ENCODE data around the gene KCNH1.
"Not testable (repeated sequence)": the region's sequence is repeated elsewhere in the genome, so short reads cannot be mapped to it uniquely, and the experiment has no call there.

Gene KCNH1

GRCh38 chr1:210995931-210996330, 138.0 kb downstream of the KCNH1 start:
- not testable (repeated sequence) for DNase-seq

- no peak for DNase-seq
These were observed 141.1 kb downstream of the KCNH1 start for GRCh38 chr1:210992837-210993236.

- DNase-seq: no peak
These were observed 144.0 kb downstream of the KCNH1 start for GRCh38 chr1:210989905-210990304.

GRCh38 chr1:210981490-210981889, 152.5 kb downstream of the KCNH1 start:
- DNase-seq: no peak

DNA sequence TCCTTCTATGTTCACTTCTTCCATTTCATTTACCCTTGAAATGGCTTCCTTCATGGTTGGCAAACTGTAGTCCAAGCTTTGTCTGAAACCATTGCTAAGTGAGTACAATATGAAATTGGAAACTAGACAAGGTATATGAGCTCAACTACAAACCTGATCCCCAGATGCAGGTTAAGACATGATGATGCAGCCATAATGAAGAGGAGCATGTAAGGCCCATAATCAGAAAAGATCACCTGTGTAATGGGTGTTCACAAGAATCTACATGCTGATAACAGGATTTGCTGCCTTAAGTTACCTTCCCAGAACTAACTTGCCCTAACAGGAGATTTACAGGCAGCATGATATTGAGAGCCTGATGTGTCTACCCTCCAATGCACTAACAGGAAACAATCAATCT, 153.9 kb downstream of the KCNH1 start:
- DNase-seq: no peak

DNA sequence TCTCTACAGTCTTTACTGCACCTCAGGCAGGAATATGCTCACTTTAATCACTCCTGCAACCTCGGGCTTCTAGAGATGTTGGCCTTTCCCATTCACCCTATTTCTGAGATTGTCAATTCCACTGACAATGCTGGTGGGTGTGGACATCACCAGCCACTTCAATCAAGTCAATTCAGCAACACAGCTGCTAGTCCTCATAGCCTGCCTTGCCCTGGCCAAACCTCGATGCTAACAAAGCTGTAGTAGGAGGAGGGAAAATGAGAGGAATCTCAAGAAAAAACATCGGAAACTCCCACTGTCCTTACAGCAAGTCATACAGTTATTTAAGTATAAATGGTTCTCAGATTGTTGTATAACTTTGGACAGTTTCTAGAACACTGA, 155.0 kb downstream of the KCNH1 start:
- DNase-seq: no peak

DNA sequence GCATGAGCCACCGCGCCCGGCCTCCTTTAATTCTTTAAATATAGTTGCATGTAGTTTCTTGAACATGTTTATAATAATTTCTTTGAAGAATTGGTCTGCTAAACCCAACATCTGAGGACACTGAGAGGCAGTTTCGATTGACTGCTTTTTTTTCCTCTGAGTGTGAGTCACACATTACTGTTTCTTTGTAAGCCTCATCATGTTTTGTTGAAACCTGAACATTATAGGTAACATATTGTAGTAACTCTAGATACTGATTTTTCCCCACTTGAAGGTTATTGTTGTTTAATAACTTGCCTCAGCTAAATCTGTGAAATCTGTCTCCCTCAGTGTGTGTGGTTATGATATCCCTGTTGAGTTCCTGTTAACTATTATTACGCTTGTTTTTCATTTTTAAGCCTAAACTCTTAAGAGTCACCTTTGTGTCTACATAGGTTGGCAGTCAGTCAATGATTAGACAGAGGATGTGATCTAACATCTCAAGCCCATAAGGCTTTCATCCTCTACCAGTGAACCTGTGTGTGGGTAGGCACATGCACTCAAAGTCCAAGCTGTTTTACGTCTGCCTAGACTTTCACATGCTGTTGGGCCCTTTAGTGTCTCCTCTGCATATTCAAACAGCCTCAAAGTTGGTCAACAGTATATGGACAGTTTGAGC, 155.5 kb downstream of the KCNH1 start:
- no peak for DNase-seq

DNA sequence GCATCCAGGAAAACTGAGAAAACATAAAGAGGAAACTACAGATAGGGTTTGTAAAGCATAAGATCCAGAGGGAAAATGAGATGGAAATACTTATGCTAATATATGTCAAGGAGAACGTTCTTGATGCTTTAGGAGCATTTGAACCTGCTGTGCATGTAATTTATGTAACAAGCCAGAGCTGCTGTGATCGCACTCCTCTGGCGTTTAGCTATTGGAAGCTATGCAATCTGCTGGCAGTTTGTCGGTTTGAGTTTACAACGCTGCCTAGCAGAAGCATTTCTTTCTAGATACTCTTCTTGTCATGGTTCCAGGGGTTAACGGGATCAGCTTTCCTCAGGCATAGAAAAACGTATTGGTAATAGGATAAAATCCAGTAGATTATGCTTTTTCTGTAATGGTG, 182.7 kb downstream of the KCNH1 start:
- no peak for DNase-seq

DNA sequence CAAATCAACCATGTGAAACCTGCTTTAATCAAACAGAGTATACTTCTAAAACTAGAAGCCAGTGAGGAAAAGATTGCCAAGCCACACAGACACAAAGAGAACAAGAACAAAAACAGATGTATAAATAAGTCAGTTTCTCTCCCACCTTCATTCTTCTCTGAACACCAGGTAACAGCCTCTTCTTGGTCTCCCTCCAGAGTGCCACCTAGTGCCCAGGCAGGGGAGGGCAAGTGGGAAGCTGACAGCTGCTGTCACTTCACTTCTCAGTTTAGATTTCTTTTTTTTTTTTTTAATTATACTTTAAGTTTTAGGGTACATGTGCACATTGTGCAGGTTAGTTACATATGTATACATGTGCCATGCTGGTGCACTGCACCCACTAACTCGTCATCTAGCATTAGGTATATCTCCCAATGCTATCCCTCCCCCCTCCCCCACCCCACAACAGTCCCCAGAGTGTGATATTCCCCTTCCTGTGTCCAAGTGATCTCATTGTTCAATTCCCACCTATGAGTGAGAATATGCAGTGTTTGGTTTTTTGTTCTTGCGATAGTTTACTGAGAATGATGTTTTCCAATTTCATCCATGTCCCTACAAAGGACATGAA, 183.9 kb downstream of the KCNH1 start:
- DNase-seq: not testable (repeated sequence)

GRCh38 chr1:210949489-210949888, 184.5 kb downstream of the KCNH1 start:
- no peak for DNase-seq

GRCh38 chr1:210949039-210949438, 184.9 kb downstream of the KCNH1 start:
- DNase-seq: no peak

DNA sequence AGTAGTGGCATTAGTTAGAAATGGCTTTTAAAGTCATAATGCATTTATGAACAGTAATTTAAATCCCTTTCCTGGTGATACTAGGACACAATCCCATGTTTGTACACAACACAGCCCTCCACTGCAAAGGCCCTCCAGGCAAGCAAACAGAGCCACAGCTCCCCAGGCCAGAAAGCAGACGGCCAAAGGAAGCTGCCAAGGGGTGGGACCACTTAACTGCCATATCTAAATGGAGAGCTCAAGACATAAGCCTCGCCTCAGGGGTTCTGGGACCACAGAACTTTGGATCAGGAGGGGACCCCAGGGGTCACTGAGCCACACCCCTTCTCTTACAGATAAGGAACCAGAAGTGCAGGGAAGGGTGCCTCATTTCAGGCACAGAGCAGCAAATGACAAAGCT, 189.7 kb downstream of the KCNH1 start:
- no peak for DNase-seq

GRCh38 chr1:210942513-210942912, 191.4 kb downstream of the KCNH1 start:
- DNase-seq: no peak

- DNase-seq: no peak
These were observed 193.8 kb downstream of the KCNH1 start for GRCh38 chr1:210940081-210940617.

- DNase-seq: no peak
These were observed 195.5 kb downstream of the KCNH1 start for GRCh38 chr1:210938416-210938925.

- DNase-seq: no peak
These were observed 196.1 kb downstream of the KCNH1 start for GRCh38 chr1:210937846-210938245.

- no peak for DNase-seq
These were observed 198.0 kb downstream of the KCNH1 start for GRCh38 chr1:210935905-210936304.

DNA sequence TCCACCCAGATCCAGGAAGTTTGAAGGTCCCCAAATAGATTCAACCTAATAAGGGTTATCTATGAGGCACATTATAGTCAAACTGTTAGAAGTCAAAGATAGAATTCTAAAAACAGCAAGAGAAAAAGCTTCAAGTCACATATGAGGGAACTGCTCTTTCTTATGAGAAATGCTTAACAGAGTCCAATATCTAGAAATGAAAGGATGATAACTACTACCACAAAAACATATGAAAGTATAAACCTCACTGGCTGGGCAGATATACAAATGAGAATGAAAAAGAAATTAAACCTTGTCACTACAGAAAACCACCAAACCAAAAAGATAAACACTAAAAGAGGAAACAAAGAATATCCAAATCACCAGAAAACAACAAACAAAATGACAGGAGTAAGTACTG, 201.8 kb downstream of the KCNH1 start:
- no peak for DNase-seq

DNA sequence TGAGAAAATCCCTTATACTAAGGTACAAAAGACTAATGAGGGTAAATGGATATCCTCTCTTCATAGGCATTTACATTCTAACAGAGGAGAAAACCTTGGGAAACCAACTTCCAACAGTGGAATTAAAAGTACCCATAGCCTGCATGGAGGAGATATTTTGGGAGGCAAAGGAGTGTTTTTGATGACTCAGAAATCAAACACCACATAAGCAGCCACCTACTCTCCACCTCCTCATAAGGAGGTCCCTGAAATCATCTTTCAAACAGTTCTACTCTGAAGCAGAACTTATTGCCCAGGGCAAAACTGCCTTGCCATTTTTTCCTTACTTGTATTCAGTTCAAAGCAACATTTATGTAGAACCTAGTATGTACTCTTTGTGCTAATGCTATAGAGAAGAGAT, 211.3 kb downstream of the KCNH1 start:
- DNase-seq: no peak

- no peak for DNase-seq
These were observed 212.9 kb downstream of the KCNH1 start for GRCh38 chr1:210920716-210921694.

DNA sequence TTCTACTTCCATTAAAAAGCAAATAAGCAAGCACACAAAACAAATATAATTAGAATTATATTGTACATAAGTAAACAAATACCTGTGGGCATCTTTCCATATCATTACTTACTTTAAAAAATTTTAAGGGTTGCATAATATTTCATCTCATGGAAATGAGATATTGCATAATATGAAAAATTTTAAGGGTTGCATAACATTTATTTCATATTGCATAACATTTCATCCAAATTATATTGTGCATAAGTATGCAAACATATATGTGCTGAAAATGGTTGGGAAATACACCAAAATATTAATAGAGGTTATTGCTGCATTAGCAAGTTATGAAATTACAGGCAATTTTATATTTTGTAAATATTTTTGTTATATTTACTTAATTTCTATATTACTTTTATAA, 213.7 kb downstream of the KCNH1 start:
- no peak for DNase-seq

GRCh38 chr1:210918893-210919292, 215.1 kb downstream of the KCNH1 start:
- no peak for DNase-seq

GRCh38 chr1:210917560-210918169, 216.3 kb downstream of the KCNH1 start:
- no peak for DNase-seq

Data from GF-D8 (cell line).